ENCODE results near the gene DUSP5. TPM values are rescaled to one million over a fixed set of nuclear protein-coding genes. Genes with fewer than 3 reads are reported as not detected.

Gene DUSP5
- total and polyA plus RNA-seq, 7 donors, result 1.2 to 77.5 (median 2.1) TPM

GRCh38 chr10:110486680-110487410, 10.9 kb upstream of the DUSP5 start:
- Histone ChIP-seq H3K27me3 (ENCODE audit: insufficient read depth in 3 of 3, low read length in 2 of 3) (no peaks in the 10 kb centered on the region), H3K27ac (no peak overlapping the region), H3K4me1 (no peaks in the 10 kb centered on the region), H3K4me3 (no peak overlapping the region), H3K36me3 (ENCODE audit: insufficient read depth in 1 of 2, low read depth in 1 of 2) (no peaks in the 10 kb centered on the region), H3K9me3 (no peaks in the 10 kb centered on the region)
- intact Hi-C loops (cut with DNase I), result no loop called here
- DNase-seq (no peak), ATAC-seq (no peak)
- WGBS, 3 donors, result 57 to 61% (median 61%) methylated on average over 11 of the region's 11 CpGs
- TF ChIP-seq CTCF (IDR thresholded peaks at IDR 0.05), result no peak

GRCh38 chr10:110487411-110488331, 10.0 kb upstream of the DUSP5 start:
- TF ChIP-seq CTCF (IDR thresholded peaks at IDR 0.05), result no peak
- no peak overlapping the region for H3K27ac ChIP-seq
- no peaks in the 10 kb centered on the region for H3K36me3 ChIP-seq (ENCODE audit: insufficient read depth in 1 of 2, low read depth in 1 of 2)
- no peak for ATAC-seq
- 53 to 67% (median 66%) methylated on average over 6 of the region's 6 CpGs for WGBS, 3 donors
- no peak for DNase-seq
- H3K9me3 ChIP-seq, result no peaks in the 10 kb centered on the region
- no peaks in the 10 kb centered on the region for H3K27me3 ChIP-seq (ENCODE audit: insufficient read depth in 3 of 3, low read length in 2 of 3)
- intact Hi-C loops (cut with DNase I), result no loop called here
- no peak overlapping the region for H3K4me3 ChIP-seq
- no peaks in the 10 kb centered on the region for H3K4me1 ChIP-seq

DNA sequence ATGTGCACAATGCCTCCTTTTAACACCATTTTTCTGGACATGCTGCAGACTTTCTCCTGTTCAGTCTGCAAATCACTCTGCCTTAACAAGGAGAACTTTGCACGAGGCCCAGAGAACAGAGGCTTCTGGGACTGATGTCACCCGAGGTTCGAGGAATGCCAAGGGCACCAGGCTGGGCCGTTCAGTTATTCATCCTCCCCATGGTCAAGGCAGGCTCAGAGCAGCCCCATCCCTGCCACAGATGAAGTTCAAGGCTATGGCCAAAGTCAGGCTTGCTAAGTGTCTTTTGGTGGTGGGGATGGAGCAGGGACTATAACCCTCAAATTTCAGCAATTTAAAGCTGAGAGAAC, 9.4 kb upstream of the DUSP5 start:
- H3K36me3 ChIP-seq (ENCODE audit: insufficient read depth in 1 of 2, low read depth in 1 of 2), result no peaks in the 10 kb centered on the region
- 53 to 62% (median 60%) methylated on average over 4 of the region's 4 CpGs for WGBS, 3 donors
- DNase-seq, result no peak
- no peaks in the 10 kb centered on the region for H3K27me3 ChIP-seq (ENCODE audit: insufficient read depth in 3 of 3, low read length in 2 of 3)
- no peaks in the 10 kb centered on the region for H3K9me3 ChIP-seq
- no peak for ATAC-seq
- H3K27ac ChIP-seq, result no peak overlapping the region
- H3K4me3 ChIP-seq, result no peak overlapping the region
- intact Hi-C loops (cut with DNase I), result no loop called here
- no peaks in the 10 kb centered on the region for H3K4me1 ChIP-seq
- TF ChIP-seq CTCF (IDR thresholded peaks at IDR 0.05), result no peak

- no peak for TF ChIP-seq CTCF (IDR thresholded peaks at IDR 0.05)
- no peak for ATAC-seq
- Histone ChIP-seq H3K27ac (no peak overlapping the region), H3K36me3 (ENCODE audit: insufficient read depth in 1 of 2, low read depth in 1 of 2) (no peaks in the 10 kb centered on the region), H3K27me3 (ENCODE audit: insufficient read depth in 3 of 3, low read length in 2 of 3) (no peaks in the 10 kb centered on the region), H3K4me3 (no peak overlapping the region), H3K4me1 (no peaks in the 10 kb centered on the region), H3K9me3 (no peaks in the 10 kb centered on the region)
- DNase-seq, result no peak
- intact Hi-C loops (cut with DNase I), result no loop called here
- 51 to 59% (median 53%) methylated on average over 5 of the region's 5 CpGs for WGBS, 3 donors
Measured at GRCh38 chr10:110488940-110489339, 8.8 kb upstream of the DUSP5 start.
